GM19238 (cell line): ENCODE results near the gene CETP.
"Not testable (repeated sequence)": the region's sequence is repeated elsewhere in the genome, so short reads cannot be mapped to it uniquely, and the experiment has no call there.

Experiments used
- DNase-seq: peaks from one replicate; pipeline ENCODE4 v3.0.0; 2011; ENCODE audit warnings: low spot score; ENCODE audit not compliant: insufficient read length

Gene CETP

DNA sequence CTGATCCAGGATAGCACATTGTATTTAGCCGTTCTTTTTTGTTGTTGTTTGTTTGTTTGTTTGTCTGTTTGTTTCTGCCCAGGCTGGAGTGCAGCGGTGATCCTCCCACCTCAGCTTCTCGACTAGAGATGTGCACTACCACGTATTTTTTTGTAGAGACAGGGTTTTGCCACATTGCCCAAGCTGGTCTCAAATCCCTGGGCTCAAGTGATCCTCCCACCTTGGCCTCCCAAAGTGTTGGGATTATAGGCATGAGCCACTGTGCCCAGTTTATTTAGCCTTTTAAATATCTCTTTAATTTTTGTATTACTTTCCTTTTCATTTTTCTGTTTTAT, 18.4 kb downstream of the CETP start:
- DNase-seq, result no peak

DNA sequence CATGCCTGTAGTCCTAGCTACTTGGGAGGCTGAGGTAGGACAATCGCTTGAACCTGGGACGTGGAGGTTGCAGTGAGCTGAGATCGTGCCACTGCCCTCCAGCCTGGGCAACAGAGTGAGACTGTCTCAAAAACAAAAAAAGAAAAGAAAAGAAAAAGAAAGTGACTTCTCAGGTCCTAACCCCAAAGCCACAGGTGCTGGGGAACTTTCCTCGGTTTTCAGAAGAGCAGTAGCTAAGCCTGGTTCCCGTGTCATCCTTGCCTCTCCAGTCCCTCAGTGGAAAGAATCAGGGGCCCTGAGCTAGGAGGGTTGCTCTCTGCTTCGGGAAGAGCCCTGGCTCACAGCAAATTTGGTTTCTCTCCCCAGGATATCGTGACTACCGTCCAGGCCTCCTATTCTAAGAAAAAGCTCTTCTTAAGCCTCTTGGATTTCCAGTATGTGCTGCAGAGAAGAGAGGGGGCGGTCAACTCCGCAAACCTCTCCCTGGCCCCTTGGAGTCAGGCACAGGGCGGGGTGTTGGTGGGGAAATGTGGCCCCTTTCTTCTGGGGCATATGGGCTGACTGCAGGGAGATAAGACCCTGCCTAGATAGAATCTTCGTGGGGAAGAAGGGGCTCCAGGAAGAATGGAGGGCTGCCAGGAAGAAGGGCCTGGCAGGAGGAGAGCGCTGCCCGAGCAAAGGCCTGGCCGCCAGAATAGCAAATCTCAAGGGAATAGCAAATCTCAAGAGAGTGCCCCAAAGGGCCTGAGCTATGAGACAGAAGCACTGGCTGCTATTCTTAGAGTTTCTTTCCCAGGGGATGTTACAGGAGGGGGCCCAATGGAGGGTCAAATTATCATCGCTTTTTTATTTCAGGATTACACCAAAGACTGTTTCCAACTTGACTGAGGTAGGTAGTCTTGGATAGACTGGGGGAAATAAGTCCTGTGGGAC, 19.3 kb downstream of the CETP start:
- no peak for DNase-seq

DNA sequence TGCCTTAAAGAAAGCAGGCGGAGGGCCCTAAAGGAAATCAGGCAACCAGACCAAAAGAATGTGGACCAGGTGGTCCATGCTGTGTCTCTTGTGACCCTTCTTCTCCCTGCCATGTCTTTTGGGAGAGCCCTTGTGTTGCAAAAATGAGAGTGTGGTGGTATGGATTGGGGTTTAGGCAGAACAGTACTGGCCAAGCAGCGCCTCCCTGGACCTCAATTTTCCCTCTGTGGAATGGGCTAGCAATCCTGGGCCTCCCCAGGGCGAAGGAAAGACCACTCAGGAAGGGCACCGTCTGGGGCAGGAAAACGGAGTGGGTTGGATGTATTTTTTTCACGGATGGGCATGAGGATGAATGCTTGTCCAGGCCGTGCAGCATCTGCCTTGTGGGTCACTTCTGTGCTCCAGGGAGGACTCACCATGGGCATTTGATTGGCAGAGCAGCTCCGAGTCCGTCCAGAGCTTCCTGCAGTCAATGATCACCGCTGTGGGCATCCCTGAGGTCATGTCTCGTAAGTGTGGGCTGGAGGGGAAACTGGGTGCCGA, 20.1 kb downstream of the CETP start:
- DNase-seq, result no peak

DNA sequence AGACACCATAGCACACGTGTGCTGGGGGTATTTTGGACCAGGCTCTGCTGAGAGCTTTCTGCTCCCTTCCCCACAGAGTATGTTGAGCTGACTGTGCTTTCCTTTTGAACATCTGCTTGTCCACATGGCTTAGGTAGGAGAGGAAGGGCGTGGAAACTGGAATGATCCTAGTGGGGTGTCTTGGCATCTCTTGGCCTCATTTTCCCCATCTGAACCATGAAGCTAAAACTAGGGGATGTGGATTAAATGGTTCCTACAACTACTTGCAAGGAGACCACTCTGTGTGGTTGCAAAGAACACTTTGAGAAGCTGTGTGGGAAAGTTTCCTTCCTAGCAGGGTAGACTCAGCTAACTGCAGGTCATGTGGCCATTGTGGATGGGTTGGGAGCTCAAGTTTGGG, 20.9 kb downstream of the CETP start:
- no peak for DNase-seq

DNA sequence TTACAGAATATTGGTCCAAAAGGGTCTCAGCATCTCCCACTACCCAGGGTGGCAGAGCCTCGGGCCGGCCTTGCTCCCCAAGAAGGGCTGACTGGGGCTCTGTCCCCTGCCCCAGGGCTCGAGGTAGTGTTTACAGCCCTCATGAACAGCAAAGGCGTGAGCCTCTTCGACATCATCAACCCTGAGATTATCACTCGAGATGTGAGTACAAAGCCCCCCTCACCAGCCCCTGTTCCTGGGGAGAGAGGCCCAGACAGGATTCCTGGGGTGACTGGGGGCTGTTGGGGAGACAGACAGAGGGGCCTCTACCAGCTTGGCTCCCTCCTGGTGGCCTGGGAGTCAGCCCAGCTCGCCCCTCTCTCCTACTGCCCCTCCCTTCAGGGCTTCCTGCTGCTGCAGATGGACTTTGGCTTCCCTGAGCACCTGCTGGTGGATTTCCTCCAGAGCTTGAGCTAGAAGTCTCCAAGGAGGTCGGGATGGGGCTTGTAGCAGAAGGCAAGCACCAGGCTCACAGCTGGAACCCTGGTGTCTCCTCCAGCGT, 21.5 kb downstream of the CETP start:
- DNase-seq, result no peak

DNA sequence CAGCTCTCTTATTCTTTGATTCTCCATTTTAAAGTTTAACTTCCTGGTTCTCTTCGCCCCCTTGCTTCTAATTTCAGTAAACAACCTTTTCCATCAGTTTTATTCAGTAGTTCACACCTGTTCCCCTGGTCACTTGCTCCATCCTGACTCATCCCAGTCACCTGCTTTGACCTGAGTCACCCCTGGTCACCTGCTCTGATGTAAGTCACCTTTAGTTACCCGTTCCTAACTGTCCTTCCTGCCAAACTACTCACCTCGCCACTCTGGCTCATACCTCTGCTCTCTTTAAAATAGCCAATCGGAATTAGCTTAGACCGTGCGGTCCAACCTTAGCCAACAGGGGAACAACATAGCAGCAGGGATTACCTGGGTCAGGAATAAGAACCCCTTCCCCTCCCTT, 22.9 kb downstream of the CETP start:
- no peak for DNase-seq

DNA sequence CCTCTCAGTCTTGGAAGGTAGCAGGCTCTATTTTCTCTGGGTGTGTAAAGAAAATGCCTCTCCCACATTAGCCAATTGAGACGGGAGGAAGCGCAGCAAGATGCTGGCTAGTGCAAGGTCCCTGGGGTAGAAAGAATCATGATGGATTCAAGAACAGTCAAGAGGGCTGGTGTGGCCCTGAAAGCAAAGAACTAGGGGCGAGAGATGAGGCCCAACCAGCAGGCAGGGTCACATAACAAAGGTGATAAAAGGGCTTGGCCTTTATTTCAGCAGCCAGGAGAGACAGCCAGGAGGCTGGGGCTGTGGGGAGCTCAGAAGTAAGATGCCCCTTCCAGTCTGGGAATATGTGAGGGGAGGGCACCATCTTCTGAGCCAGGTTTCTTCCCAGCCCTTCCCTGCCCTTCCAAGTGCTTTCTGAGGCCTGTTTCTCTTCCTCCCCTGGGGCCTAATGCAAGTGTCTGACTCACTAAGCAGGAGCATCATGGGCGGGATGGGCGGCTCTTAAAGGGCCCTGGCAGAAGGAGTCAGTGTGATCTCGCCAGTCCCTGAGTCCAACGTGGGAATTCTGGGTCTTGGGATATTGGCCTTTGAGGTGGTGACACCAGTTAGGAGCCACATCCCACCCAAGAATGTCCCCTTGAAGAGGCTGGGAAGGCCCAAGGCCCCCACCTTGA, 23.7 kb downstream of the CETP start:
- no peak for DNase-seq

DNA sequence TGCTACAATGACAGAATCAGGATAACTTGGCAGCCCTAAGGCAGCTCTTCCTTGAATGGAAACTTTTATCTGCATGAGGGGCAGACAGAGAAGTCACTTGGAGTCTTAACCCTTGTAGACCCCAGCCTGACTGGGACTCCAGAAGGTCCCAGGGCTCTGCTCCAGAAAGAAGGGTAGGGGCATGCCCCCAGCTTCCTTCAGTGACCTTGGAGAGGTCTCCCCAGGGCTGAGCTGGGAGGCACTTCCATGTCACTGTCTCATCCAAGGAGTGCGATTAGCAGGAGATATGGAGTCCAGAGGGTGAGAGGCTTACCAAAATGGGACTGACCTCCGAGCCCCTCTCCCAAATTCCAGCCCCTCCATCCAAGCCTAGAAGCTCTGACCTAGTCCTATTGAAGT, 24.2 kb downstream of the CETP start:
- no peak for DNase-seq

DNA sequence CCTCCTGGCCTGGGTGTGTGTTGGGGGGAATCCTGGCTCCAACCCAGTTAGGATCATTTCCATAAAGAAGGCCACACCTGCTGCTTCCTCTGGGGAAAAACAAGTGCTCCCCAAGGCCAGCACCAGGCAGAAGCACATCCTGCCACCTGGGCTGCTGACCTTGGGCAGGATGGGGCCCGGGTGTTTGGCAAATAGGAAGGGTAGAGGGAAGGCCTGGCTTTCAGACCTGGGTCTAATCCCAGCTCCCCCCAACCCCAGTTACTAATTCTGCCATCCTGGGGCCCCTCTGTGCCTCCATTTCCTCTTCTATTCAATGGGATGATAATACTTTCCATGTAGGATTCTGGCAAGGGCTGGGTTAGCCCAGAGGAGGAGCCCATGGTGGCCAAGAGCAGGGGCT, 24.6 kb downstream of the CETP start:
- DNase-seq, result no peak

DNA sequence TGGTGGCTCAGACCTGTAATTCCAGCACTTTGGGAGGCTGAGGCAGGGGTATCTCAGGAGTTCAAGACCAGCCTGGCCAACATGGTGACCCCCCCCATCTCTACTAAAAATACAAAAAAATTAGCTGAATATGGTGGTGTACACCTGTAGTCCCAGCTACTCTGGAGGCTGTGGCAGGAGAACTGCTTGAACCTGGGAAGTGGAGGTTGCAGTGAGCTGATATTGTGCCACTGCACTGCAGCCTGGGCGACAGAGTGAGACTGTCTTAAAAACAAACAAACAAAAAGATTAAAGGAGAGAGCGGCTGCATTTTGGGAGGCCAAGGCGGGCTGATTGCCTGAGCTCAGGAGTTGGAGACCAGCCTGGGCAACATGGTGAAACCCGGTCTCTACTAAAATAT, 25.2 kb downstream of the CETP start:
- not testable (repeated sequence) for DNase-seq

DNA sequence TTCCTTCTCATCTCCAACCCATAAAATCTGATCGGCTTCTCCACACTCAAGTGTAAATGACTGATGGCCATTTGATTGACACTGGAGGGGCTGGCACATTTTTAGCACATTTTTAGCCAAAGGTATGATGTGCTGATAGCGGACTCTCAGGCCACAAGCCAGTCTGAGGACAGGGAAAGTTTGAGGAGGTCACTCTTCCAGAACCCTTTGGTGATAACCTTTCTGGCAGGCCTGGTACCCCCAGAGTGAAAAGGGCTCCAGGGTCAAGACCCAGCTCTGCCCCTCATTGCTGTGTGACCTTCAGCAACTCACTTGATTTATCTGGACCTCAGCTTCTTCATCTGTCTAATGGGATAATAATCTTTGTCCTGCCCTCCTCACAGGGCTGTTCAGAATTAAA, 25.9 kb downstream of the CETP start:
- DNase-seq, result no peak

DNA sequence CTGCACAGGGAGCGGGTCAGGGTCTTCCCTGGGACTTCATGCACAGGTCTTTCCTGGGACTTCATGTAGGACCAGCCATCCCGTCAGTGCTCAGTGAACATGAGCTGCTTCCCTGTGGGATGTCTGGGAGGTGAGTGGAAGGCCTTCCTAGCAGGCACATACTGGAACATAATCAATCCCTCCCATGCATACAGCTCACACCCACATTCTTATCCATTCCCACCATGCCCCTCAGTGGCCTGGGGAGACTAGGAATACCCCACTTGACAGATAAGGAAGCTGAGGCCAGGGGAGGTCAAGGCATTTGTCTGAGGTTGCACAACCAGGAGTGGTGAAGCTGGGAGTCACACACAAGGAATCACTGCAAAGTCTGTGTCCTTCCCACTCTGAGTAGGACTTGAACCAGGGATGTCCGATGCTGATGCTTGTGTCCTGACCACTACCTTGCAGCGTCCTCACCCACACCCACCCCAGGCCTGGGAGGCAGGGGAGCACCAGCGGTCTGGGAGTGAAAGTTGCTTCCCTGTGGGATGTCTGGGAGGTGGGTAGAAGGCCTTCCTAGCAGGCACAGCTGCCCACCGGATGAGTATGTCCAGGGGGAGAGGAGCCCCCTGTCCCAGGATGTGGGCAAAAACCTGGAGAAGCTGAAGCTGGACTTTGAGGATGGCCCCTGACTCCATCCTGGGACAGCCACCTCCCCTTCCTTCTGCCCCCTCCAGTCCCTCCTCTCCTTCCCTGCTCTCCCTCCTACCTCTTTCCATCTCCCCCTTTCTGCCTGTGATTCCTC, 26.6 kb downstream of the CETP start:
- DNase-seq, result no peak

DNA sequence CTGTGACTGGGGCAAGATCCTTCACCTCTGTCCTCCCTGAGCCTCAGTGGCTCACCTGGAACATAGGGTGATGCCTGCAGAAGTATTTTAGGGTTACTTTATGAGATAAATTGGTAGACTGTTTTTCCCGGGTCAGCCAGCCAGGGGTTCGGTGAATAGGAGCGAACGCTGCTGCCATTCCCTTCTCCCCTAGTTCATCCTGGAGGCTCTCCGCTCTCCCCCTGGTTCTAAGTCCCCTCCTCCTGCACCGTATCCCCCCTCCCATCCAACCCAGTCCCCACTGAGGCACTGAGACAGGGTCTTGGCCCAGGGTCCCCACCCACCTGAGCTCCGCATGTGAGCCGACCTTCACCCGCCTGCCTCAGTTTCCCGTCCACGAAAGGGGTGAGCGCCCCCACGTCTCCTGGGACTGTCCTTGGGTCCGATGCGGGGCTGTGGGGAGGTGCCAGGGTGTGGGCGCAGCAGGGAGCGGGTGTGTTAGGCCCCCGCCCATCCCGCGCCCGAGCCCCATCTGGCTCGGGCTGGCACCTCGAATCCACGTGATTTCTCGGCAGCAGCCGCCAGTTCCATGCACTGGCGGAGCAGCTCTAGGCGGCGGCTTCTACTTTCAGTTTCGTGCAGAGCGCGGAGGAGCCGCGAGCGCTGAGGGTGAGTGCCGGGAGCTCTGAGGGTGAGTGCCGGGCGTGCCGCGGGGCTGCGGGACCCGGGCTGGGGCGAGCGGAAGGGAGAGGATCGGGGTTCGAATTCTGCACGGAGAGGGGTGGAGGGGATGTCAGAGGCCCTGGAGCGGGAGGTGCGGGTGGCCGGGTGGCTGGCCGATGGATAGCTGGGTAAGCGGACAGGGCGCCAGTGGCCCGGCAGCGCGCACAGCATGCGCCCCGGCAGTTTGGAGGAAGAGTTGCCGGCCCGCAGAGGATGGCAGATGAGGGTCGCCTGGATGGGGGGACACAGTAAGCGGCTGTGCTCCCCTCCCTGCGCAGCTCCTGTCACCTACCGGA, 27.5 kb downstream of the CETP start, which contains the start of gene NLRC5:
TSS of gene NLRC5 (plus strand) at position 610 of the 998 bp plus-strand sequence. CDS start 31,156 bp downstream, outside the sequence.
- DNase-seq, result peak; percentile 85

DNA sequence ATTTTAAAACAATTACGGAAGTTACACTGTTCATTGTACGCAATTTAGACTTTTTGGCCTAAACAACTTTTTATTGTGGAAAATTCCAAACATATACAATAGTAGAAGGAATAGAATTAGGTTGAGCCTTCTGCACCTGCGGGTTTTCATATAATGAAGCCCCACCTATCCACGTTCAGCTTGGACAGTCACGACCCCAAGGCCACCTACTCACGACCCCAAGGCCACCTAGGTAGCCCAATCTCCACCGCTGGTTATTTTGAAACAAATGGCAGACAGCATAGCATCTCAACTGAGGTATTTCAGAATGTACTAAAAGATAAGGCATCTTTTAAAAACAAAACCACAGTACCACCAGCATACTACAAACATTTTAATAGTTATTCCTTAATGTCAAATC, 28.2 kb downstream of the CETP start:
- DNase-seq, result no peak

DNA sequence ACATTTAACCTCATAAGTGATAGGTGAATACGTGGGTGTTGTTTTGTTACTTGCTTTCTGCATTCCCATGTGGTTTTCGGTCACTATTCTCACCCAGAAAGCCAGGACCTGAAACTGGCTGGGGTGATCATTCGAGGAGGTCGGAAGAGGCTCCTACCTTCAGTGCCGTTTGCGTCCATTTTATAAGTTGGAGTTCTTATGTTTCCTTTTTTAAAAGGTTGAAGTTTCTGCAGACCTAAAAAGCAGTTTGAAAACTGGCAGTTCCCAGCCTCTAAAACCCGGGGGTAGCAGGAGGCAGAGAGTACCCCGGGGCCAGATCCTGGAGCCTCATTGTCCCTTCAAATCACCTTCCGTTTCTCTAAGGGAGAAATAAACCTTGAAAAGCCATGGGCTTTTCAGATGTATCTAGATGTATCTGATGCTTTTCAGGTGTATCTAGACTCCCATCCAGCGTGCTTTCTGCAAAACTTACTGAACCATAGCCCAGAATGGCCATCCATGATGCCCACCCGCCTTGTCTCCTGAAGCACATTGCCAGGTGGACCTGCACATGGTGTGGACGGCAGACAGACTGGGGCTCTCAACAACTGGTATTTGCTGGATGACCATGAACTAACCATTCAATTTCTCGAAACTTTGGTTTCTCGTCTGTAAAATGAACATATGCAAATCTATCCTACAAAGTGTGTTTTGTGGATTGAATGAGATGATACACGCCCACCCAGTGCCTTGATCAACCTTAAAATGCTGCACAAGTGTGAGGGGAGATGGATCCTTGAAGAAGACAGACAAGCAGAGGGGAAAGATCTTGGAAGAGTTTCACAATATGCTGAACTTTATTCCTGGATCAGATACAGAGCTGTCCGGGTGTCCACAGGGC, 28.9 kb downstream of the CETP start:
- no peak for DNase-seq

DNA sequence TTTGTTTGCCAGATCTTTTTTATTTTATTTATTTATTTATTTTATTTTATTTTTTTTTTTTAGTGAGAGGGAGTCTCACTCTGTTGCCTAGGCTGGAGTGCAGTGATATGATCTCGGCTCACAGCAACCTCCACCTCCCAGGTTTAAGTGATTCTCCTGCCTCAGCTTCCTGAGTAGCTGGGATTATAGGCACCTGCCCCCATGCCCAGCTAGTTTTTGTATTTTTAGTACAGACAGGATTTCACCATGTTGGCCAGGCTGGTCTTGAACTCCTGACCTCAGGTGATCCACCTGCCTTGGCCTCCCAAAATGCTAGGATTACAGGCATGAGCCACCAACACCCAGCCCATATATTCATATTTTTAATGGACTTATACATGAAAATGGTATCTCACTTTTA, 30.7 kb downstream of the CETP start:
- DNase-seq, result not testable (repeated sequence)

DNA sequence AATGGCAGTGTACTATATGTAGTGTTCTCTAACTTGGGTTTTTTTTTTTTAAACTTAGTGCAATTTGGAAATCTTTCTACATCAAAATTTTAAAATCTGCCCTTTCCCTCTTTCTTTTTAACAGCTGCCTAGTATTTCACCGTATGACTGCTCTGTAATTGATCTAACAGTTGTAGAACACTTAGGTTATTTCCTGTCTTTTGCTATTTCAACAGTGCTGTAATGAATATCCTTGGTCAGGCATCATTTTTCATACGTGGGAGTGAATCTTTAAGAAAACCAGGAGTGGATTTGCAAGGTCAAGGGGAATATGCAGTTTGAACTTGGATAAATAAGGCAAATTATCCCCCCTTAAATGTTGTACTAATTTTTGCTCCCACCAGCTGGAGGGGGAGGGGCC, 31.5 kb downstream of the CETP start:
- DNase-seq, result no peak

DNA sequence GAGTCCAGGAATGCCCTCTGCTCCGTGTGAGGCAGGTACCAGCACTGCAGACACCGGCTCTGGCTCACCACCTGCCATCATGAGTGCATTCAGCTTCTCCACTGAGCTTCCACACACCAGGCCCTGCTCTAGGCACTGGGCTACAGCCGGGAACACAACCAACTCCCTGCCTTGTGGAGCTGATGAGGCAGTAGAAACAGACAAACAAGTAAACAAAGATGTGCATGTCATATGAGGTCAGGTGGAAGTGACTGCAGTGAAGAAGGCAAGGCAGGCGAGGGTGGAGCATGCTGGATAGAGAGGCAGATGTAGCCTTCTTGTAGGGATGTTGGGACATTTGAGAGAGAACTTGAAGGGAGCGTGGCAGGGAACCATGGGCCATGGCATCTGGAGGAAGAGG, 32.6 kb downstream of the CETP start:
- no peak for DNase-seq

DNA sequence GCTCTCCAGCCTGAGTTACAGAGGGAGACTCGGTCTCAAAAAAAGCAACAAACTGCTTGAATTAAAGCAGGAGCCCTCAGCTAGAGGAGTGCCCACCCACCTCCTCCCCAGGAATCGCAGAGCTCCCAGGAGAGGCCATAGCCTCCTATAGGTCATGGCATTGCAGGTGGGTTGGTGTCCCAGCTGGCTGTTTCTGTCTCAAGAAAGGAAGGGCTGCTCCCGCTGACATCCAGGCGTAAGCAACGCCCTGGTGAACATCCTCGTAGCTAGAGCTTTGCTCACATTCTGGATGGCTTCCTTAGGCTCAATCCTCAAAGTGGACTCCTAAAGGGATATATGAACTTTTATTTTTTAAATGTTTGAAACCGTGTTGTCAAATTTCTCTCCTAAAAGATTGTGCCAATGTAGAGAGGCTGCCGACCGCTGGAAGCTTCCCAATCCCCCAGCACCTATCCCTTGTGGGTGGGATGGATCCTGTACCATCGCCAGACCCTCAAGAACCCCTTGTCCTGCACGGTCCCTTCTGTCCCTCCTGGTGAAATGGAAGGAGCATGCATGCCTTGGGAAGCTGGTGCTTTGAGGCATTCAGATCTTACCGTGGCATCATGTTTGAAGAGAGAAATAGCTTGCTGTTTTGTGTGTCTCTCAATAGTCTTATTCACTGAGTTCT, 33.5 kb downstream of the CETP start:
- no peak for DNase-seq
